IMR-90 (cell line): ENCODE data around the gene COL8A1. TPM values are rescaled to one million over a fixed set of nuclear protein-coding genes. Genes with fewer than 3 reads are reported as not detected.

Source experiments
- ATAC-seq: fragments of 200-7000 bp; cut with Tn5 transposase; 2 replicates; pipeline ENCODE4 v1.9.1; 2020; ENCODE audit warnings: low read depth, mild to moderate bottlenecking, moderate library complexity
- BruUV-seq: library from RNA; stranded (reverse); fragments of 400-500 nt; replicated peaks from 2 replicates; lab custom pipeline; 2021; lab: Mats Ljungman, UMichigan
- CTCF ChIA-PET: fragments of 300-600 bp; formaldehyde crosslinking; extraction: SDS; loops from one replicate; lab custom pipeline; 2021; ENCODE audit warnings: antibody characterized with exemption; lab: Yijun Ruan, JAX
- POLR2A ChIA-PET: fragments of 300-600 bp; sonication (Branson Sonifier 250); formaldehyde crosslinking; loops from one replicate; lab custom pipeline; 2022; ENCODE audit warnings: antibody characterized with exemption; ENCODE audit not compliant: unreplicated experiment; lab: Charles Lee
- DNase-seq: peaks from one replicate; pipeline ENCODE4 v3.0.0; 2013
- H2AFZ ChIP-seq: replicated peaks from 2 replicates; pipeline ENCODE3; 2013; ENCODE audit warnings: low read length, mild to moderate bottlenecking; ENCODE audit not compliant: poor library complexity
- H2AK5ac ChIP-seq: 2 replicates; pipeline ENCODE4 v1.6.1; 2013; ENCODE audit warnings: low read depth, low read length, inconsistent platforms
- H2AK9ac ChIP-seq: replicated peaks from 2 replicates; pipeline ENCODE3; 2013; ENCODE audit warnings: mild to moderate bottlenecking, low read depth, low read length, moderate library complexity; ENCODE audit not compliant: poor library complexity
- H2BK120ac ChIP-seq: 2 replicates; pipeline ENCODE4 v1.6.1; 2013; ENCODE audit warnings: low read depth, low read length, inconsistent platforms
- H2BK15ac ChIP-seq: 3 replicates; pipeline ENCODE4 v1.6.1; 2013; ENCODE audit warnings: low read depth, low read length, inconsistent platforms
- H2BK20ac ChIP-seq: 2 replicates; pipeline ENCODE4 v1.6.1; 2013; ENCODE audit warnings: low read depth, mild to moderate bottlenecking, inconsistent platforms, low read length, moderate library complexity
- H2BK5ac ChIP-seq: 2 replicates; pipeline ENCODE4 v1.6.1; 2013; ENCODE audit warnings: mild to moderate bottlenecking, low read depth, low read length, inconsistent platforms; ENCODE audit not compliant: poor library complexity, severe bottlenecking
- H3K14ac ChIP-seq: replicated peaks from 2 replicates; pipeline ENCODE4 v1.6.1; 2013; ENCODE audit warnings: low read depth, low read length, inconsistent platforms
- H3K18ac ChIP-seq: 2 replicates; pipeline ENCODE4 v1.6.1; 2013; ENCODE audit warnings: low read depth, low read length, control low read depth
- H3K23ac ChIP-seq: 2 replicates; pipeline ENCODE4 v1.6.1; 2013; ENCODE audit warnings: low read depth, low read length, inconsistent platforms
- H3K27ac ChIP-seq: 2 replicates; pipeline ENCODE4 v1.5.1; 2013; ENCODE audit warnings: mild to moderate bottlenecking, control low read depth, low read length; ENCODE audit not compliant: insufficient read depth
- H3K27me3 ChIP-seq: 2 replicates; pipeline ENCODE4 v1.6.1; 2013; ENCODE audit warnings: low read length; ENCODE audit not compliant: control insufficient read depth, insufficient read depth
- H3K36me3 ChIP-seq: 2 replicates; pipeline ENCODE4 v1.6.1; 2013; ENCODE audit warnings: low read length, mixed read lengths; ENCODE audit not compliant: control insufficient read depth, insufficient read depth
- H3K4ac ChIP-seq: 2 replicates; pipeline ENCODE4 v1.6.1; 2013; ENCODE audit warnings: low read depth, low read length, inconsistent platforms
- H3K4me1 ChIP-seq: 2 replicates; pipeline ENCODE4 v1.6.1; 2013; ENCODE audit warnings: low read length, mixed read lengths; ENCODE audit not compliant: control insufficient read depth, insufficient read depth
- H3K4me2 ChIP-seq: 2 replicates; pipeline ENCODE4 v1.6.1; 2013; ENCODE audit warnings: low read depth, mild to moderate bottlenecking, control low read depth, low read length, moderate library complexity
- H3K4me3 ChIP-seq: 2 replicates; pipeline ENCODE4 v1.5.1; 2013; ENCODE audit warnings: low read depth, mild to moderate bottlenecking, control low read depth, low read length, moderate library complexity; ENCODE audit not compliant: insufficient read depth
- H3K56ac ChIP-seq: 2 replicates; pipeline ENCODE4 v1.6.1; 2013; ENCODE audit warnings: low read length, inconsistent platforms; ENCODE audit not compliant: insufficient read depth; ENCODE audit errors: extremely low read depth
- H3K79me1 ChIP-seq, 2 experiments: 2 replicates each; pipeline ENCODE4 v1.6.1; 2013; ENCODE audit warnings: low read length in 2 of 2, inconsistent platforms in 1 of 2, low read depth in 1 of 2
- H3K9ac ChIP-seq: 2 replicates; pipeline ENCODE4 v1.6.1; 2013; ENCODE audit warnings: low read depth, low read length, control low read depth
- H3K9me1 ChIP-seq: 2 replicates; pipeline ENCODE4 v1.6.1; 2013; ENCODE audit warnings: low read length, inconsistent platforms; ENCODE audit not compliant: insufficient read depth
- H3K9me3 ChIP-seq: 2 replicates; pipeline ENCODE4 v1.6.1; 2013; ENCODE audit warnings: low read length; ENCODE audit not compliant: control insufficient read depth, insufficient read depth
- H4K20me1 ChIP-seq: 2 replicates; pipeline ENCODE4 v1.6.1; 2013; ENCODE audit warnings: low read length, inconsistent platforms; ENCODE audit not compliant: insufficient read depth
- H4K5ac ChIP-seq: 2 replicates; pipeline ENCODE4 v1.6.1; 2013; ENCODE audit warnings: mild to moderate bottlenecking, low read depth, low read length, control low read depth
- H4K8ac ChIP-seq, 2 experiments: 2 replicates each; pipeline ENCODE4 v1.6.1; 2013; ENCODE audit warnings: low read depth in 2 of 2, low read length in 2 of 2, control low read depth in 1 of 2, inconsistent platforms in 1 of 2
- H4K91ac ChIP-seq: 2 replicates; pipeline ENCODE4 v1.6.1; 2013; ENCODE audit warnings: low read depth, low read length, inconsistent platforms; ENCODE audit not compliant: insufficient read depth
- CTCF ChIP-seq: conservative IDR thresholded peaks from 2 replicates; pipeline ENCODE4 v1.5.1; 2012; ENCODE audit warnings: mild to moderate bottlenecking, low read depth, low read length, improper control_type of control experiment
- SMC3 ChIP-seq: fragments of 150-350 bp; IDR thresholded peaks from 2 replicates; pipeline ENCODE4 v1.6.1; 2016; ENCODE audit warnings: low read depth, mild to moderate bottlenecking, antibody characterized with exemption, low read length, moderate library complexity
- WGBS, 2 experiments: methylation state at CpG; one replicate each; pipeline versions ENCODE4 v1.1.5 to v1.1.7; 2013; ENCODE audit warnings: missing lambda C conversion rate in 2 of 2; ENCODE audit not compliant: insufficient read length in 1 of 2; ENCODE audit errors: extremely low coverage in 2 of 2; 5-methylcytosine and 5-hydroxymethylcytosine counted together
- dilution Hi-C: fragments of 300-500 bp; cut with HindIII; formaldehyde crosslinking; loops from one replicate; pipeline ENCODE4 v1.14.3; 2018; ENCODE audit warnings: low sequenced_read_pairs; ENCODE audit not compliant: unreplicated experiment
- in situ Hi-C: fragments of 300-500 bp; cut with MboI; formaldehyde crosslinking; loops from 3 replicates; pipeline ENCODE4 v1.14.3; 2019; ENCODE audit warnings: low sequenced_read_pairs, inconsistent platforms, mixed read lengths
- intact Hi-C: fragments of 100-400 bp; cut with micrococcal nuclease; formaldehyde crosslinking; loops from 2 replicates; pipeline ENCODE4 v1.10.0; 2022
- polyA plus RNA-seq, 3 experiments: library from polyadenylated mRNA; depleted of rRNA; stranded (reverse); fragments of >200 nt; gene quantifications; 2 replicates each; pipeline ENCODE4 v1.2.3, GENCODE V29; 2012; ENCODE audit warnings: low replicate concordance in 1 of 3
- total RNA-seq: library from RNA; depleted of rRNA; stranded (reverse); fragments of >200 nt; gene quantifications from 2 replicates; pipeline ENCODE4 v1.2.3, GENCODE V29; 2012

Gene COL8A1
- total and polyA plus RNA-seq, 2 of the 4 experiments (the other 2 are of a cell fraction) = 119 to 151 TPM

GRCh38 chr3:99656624-99657023, 18.2 kb downstream of the COL8A1 start:
- H3K56ac ChIP-seq = no peak overlapping the region
- no peak overlapping the region for H3K14ac ChIP-seq
- no peak overlapping the region for H3K23ac ChIP-seq
- no peak overlapping the region for H2AK9ac ChIP-seq
- H3K9me1 ChIP-seq = peaks cover 16% of the 10 kb centered on the region
- H3K27ac ChIP-seq = no peak overlapping the region
- in situ Hi-C loops = no loop called here
- no peak overlapping the region for H3K4ac ChIP-seq
- H2BK5ac ChIP-seq = peak overlapping the region; percentile 42
- H2AFZ ChIP-seq = no peak overlapping the region
- H3K18ac ChIP-seq = peak overlapping the region; percentile 59; the same call in 1 of the 2 replicates
- no CpG with 5 or more reads among the region's 3 CpGs for WGBS, 2 experiments
- H4K20me1 ChIP-seq = no peaks in the 10 kb centered on the region
- no peaks in the 10 kb centered on the region for H3K9me3 ChIP-seq
- H3K79me1 ChIP-seq = peaks cover 38 to 60% of the 10 kb centered on the region in 2 experiments
- DNase-seq = no peak
- H3K27me3 ChIP-seq = no peaks in the 10 kb centered on the region
- ChIA-PET POLR2A (no interaction called here), CTCF (interaction anchor here (0.6 to 2.6 kb wide), 4 partner anchors 11 to 43 kb away, joined by 3 to 12 read pairs (median 6); no protein-coding TSS in a partner anchor)
- H2BK15ac ChIP-seq = no peak overlapping the region; the same call in 2 of the 3 replicates
- intact Hi-C loops = no loop called here
- no peak overlapping the region for H2BK120ac ChIP-seq
- H4K91ac ChIP-seq = no peak overlapping the region
- H4K5ac ChIP-seq = peak overlapping the region; percentile 51; the same call in 1 of the 2 replicates
- BruUV-seq = no TSS peak
- ATAC-seq = no peak
- TF ChIP-seq SMC3 (no peak), CTCF (no peak)
- dilution Hi-C loops = no loop called here
- H2AK5ac ChIP-seq = 0 out of 2 replicates have a peak overlapping the region, but pooled peaks have one; percentile 21
- no peak overlapping the region for H3K4me3 ChIP-seq
- H3K4me2 ChIP-seq = no peak overlapping the region
- no peak overlapping the region for H4K8ac ChIP-seq
- no peak overlapping the region for H3K9ac ChIP-seq
- H3K36me3 ChIP-seq = peaks cover 1% of the 10 kb centered on the region; the same call in 1 of the 2 replicates
- 0 out of 2 replicates have a peak overlapping the region, but pooled peaks have one; percentile 23 for H2BK20ac ChIP-seq
- peaks cover 12% of the 10 kb centered on the region for H3K4me1 ChIP-seq
